GM19452 (cell line): ENCODE measurements around the gene ACTL6B.

Source experiments
- ATAC-seq: cut with Tn5 transposase; IDR thresholded peaks from one replicate; pipeline ENCODE4 v1.9.1; 2021; ENCODE audit not compliant: unreplicated experiment

ACTL6B gene

GRCh38 chr7:100683659-100684533 is 27.6 kb upstream of the ACTL6B start:
- ATAC-seq = no peak

GRCh38 chr7:100682991-100683658 is 26.9 kb upstream of the ACTL6B start:
- no peak for ATAC-seq

DNA sequence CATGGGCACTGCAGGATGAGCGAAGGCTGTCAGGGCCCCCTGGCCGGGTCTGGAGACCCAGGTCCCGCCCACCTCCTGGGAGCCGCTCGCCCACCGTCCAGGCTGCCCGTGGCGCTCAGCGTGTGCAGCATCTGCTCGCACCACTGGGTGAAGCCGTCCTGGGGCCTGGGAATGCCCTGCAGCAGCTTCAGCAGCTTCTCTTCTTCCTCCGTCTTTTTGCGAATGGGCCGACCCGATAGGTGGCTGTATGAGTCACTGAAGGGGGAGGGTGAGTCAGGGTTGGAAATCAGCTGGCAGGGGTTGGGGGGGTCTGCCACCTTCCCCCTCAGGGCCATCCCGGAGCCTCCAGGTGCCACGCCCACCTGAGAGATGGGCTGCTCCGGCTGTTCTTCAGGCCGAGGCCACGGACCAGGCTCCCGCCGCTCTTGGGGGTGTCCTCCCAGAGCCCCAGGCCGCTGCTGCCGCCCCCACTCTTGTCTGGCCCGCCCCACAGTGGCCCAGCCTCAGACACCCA is 26.0 kb upstream of the ACTL6B start:
- no peak for ATAC-seq

- no peak for ATAC-seq
These were observed 25.4 kb upstream of the ACTL6B start for GRCh38 chr7:100681491-100682227.

- no peak for ATAC-seq
These were observed 24.5 kb upstream of the ACTL6B start for GRCh38 chr7:100680576-100681271.

GRCh38 chr7:100679927-100680575 is 23.8 kb upstream of the ACTL6B start:
- ATAC-seq = no peak

DNA sequence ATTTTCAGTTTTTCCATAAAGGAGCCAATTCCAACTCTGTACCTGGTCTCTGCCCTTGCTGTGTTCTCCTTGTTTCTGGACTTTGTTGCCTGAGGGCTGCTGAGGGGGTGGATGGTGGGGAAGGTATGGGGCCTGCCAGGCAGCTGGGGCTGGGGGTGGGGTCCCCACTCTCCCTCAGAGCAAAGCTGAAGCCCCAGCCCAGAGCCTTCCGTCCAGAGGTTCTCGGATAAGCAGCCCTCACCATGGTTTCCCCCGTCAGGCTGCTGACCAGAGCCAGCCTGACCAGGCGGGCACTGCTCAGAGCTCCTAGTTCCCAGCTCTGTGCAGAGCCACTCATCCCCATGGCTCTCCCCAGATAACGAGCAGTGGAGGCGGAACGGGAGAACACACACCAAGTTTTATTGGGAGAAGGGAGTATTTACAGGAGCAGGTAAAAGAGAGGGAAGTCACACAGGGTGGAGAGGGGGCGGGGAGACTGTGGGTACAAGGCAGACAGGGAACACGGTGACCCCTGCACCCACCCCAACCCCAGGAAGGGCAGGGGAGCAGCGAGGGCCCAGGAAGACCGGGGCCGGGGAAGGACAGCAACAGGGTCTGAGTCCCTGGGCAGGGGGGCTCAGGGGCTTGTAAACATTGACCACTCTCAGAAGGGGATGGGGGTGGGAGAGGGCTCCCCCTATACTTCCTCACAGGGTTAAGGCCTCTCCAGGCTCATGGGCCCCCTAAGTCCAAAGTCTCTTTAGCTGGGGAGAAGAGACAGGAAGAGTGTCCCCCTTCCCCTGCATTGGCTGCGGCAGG is 23.1 kb upstream of the ACTL6B start:
- no peak for ATAC-seq

GRCh38 chr7:100678291-100678984 is 22.2 kb upstream of the ACTL6B start:
- no peak for ATAC-seq

- ATAC-seq = no peak
These were observed 21.3 kb upstream of the ACTL6B start for GRCh38 chr7:100677308-100678267.

GRCh38 chr7:100676501-100677306 is 20.5 kb upstream of the ACTL6B start:
- ATAC-seq = no peak

DNA sequence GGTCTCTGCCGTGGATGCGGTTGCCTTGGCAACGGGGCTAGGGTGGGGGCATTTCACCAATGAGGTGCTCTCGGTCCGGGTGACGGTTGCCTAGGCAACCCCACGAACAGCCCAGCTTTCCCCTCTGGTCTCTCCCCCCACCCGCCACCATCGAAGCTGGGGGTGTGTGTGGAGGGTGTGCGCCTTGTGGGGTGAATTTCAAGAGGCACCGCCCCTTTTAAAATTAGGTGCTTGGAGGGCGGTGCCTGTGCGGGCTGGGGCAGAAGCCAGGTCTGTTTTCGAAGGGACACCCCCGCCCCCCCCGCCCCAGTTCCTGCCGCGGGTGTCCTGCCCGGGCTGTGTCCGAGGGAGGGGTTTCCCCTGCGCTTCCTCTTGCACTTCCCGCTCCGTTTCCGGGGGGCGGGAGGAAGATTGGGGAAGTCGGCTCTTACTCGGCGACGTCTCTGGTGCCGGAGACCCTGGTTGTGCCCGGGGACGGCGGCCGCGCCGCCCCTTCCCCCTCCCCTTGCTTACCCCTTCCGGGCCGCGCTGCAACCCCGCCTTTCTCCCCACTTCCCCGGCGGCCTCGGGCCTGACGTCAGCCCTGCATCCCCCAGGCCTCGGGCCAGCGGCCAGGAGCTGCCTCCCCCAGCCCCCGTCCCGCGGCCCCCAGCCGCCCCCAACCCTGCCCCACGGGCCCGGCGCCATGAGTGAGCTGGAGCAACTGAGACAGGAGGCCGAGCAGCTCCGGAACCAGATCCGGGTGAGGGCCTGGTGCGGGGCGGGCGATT is 19.5 kb upstream of the ACTL6B start:
- peak; percentile 34 for ATAC-seq

- no peak for ATAC-seq
These were observed 18.8 kb upstream of the ACTL6B start for GRCh38 chr7:100675105-100675451.

GRCh38 chr7:100674411-100675104 is 18.3 kb upstream of the ACTL6B start:
- ATAC-seq = no peak

DNA sequence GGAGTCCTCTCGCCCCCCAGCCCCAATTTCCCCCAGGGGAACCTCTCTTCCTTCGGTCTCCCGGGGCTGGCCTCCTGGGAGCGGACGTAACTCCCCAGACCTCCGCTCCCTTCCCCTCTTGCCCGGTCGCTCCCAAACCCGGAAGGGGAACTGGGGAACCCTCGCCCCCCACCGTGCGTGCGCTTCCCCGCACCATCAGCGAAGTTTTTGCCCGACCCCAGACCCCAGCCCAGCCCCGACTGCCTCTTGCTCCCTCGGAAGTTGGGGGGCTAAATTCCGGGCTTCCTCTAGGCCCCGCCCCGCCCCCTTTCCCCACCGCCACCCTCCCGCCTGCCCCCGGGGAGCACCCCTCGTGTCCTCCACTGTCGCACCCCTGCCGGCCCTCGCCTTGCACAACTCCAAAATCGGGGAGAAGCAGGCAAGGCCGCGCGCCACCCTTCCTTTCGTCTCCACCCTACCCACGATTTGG is 17.7 kb upstream of the ACTL6B start:
- ATAC-seq = no peak

GRCh38 chr7:100673302-100673941 is 17.2 kb upstream of the ACTL6B start, which contains the start of gene GNB2:
Gene GNB2 (plus strand): TSS chr7:100673740. CDS start chr7:100676266, 2,526 bp downstream.
- peak; percentile 57 for ATAC-seq
